Ascending aorta (tissue), 2 donors: ENCODE measurements around the gene ZBTB8B. TPM values are rescaled to one million over a fixed set of nuclear protein-coding genes. Genes with fewer than 3 reads are reported as not detected.
A peak's percentile ranks its signal among the peaks of the same experiment; 100 is the strongest.

Source experiments
- DNase-seq, 2 donors: peaks; one replicate each; pipeline ENCODE4 v3.0.0-alpha.2; 2019; ENCODE audit warnings: low spot score in 2 of 2
- H3K27ac ChIP-seq, 2 donors: fragments of 200-600 bp; sonication (generic); one replicate each; pipeline ENCODE4 v1.5.1; 2016 to 2017; ENCODE audit warnings: mild to moderate bottlenecking in 1 of 2
- H3K27me3 ChIP-seq: fragments of 200-600 bp; sonication (generic); one replicate; pipeline ENCODE4 v1.5.1; 2017
- H3K36me3 ChIP-seq, 2 donors: fragments of 200-600 bp; sonication (generic); one replicate each; pipeline ENCODE4 v1.5.1; 2016
- H3K4me1 ChIP-seq, 2 donors: fragments of 200-600 bp; sonication (generic); one replicate each; pipeline ENCODE4 v1.5.1; 2016 to 2017; ENCODE audit warnings: mild to moderate bottlenecking in 1 of 2
- H3K4me3 ChIP-seq, 2 donors: fragments of 200-600 bp; sonication (generic); one replicate each; pipeline ENCODE4 v1.5.1; 2016 to 2017; ENCODE audit warnings: mild to moderate bottlenecking in 1 of 2
- H3K9me3 ChIP-seq, 2 donors: fragments of 200-600 bp; sonication (generic); one replicate each; pipeline ENCODE4 v1.5.1; 2016
- CTCF ChIP-seq, 3 experiments: fragments of 200-600 bp in 2 of 3; fragments of 450-650 bp in 1 of 3; sonication (generic) in 2 of 3; IDR thresholded peaks; one replicate each; pipeline ENCODE4 v1.5.1; 2016 to 2019; ENCODE audit warnings: antibody characterized with exemption in 3 of 3, mild to moderate bottlenecking in 1 of 3, moderate library complexity in 1 of 3
- intact Hi-C: fragments of 100-400 bp; cut with DNase I; formaldehyde crosslinking; loops from one replicate; pipeline ENCODE4 v1.15.1; 2023
- total RNA-seq: library from RNA; depleted of rRNA; stranded (reverse); fragments of >200 nt; gene quantifications from one replicate; pipeline ENCODE4 v1.1.0, GENCODE V29; 2016

ZBTB8B gene
- under 0.01 TPM for total RNA-seq

- TF ChIP-seq CTCF (IDR thresholded peaks at IDR 0.05): no peak
- Histone ChIP-seq H3K27ac (no peak within 1 kb of the TSS), H3K27me3 (no peaks in the 10 kb centered on the region), H3K9me3 (no peaks in the 10 kb centered on the region), H3K4me1 (peaks cover 6 to 12% of the 10 kb centered on the region in 2 donors), H3K4me3 (peak within 1 kb of the TSS; percentile 61 to 65), H3K36me3 (no peaks in the 10 kb centered on the region)
- peak in 1 of 2 donors; percentile 72 for DNase-seq
- intact Hi-C loops: no loop called here
Measured at GRCh38 chr1:32464716-32465577, at the start of gene ZBTB8B. Gene ZBTB8B, plus strand, starts transcription at chr1:32465072. Its CDS starts 5,553 bp downstream, at chr1:32470625.

GRCh38 chr1:32421775-32422174 lies 43.1 kb upstream of the ZBTB8B start:
- H3K4me3 ChIP-seq: no peak overlapping the region
- no peaks in the 10 kb centered on the region for H3K36me3 ChIP-seq
- no peaks in the 10 kb centered on the region for H3K9me3 ChIP-seq
- intact Hi-C loops: no loop called here
- TF ChIP-seq CTCF (IDR thresholded peaks at IDR 0.05): no peak
- no peak for DNase-seq
- H3K27ac ChIP-seq: no peak overlapping the region
- no peaks in the 10 kb centered on the region for H3K27me3 ChIP-seq
- peaks cover 0 to 4% of the 10 kb centered on the region in 2 donors for H3K4me1 ChIP-seq

- intact Hi-C loops: no loop called here
- Histone ChIP-seq H3K9me3 (no peaks in the 10 kb centered on the region), H3K36me3 (no peaks in the 10 kb centered on the region), H3K27me3 (no peaks in the 10 kb centered on the region), H3K4me3 (peak overlapping the region; percentile 31 to 33), H3K4me1 (peaks cover 0 to 7% of the 10 kb centered on the region in 2 donors), H3K27ac (no peak overlapping the region)
- DNase-seq: no peak
- TF ChIP-seq CTCF (IDR thresholded peaks at IDR 0.05): no peak
Measured at GRCh38 chr1:32426489-32427255, 38.2 kb upstream of the ZBTB8B start.

GRCh38 chr1:32427264-32427963 lies 37.5 kb upstream of the ZBTB8B start:
- peak overlapping the region; percentile 31 to 33 for H3K4me3 ChIP-seq

More at GRCh38 chr1:32427264-32427963, 37.5 kb upstream of the ZBTB8B start:
- no peak for TF ChIP-seq CTCF (IDR thresholded peaks at IDR 0.05)
- H3K27ac ChIP-seq: no peak overlapping the region
- H3K36me3 ChIP-seq: no peaks in the 10 kb centered on the region
- DNase-seq: no peak
- H3K4me1 ChIP-seq: peaks cover 0 to 7% of the 10 kb centered on the region in 2 donors
- no peaks in the 10 kb centered on the region for H3K9me3 ChIP-seq
- no peaks in the 10 kb centered on the region for H3K27me3 ChIP-seq
- intact Hi-C loops: no loop called here
